ENCODE results near the gene TFCP2.

TFCP2 gene

GRCh38 chr12:51196547-51196946, 23.6 kb upstream of the TFCP2 start:
- DNase-seq (ENCODE audit: low read depth): no peak

GRCh38 chr12:51195841-51196240, 22.9 kb upstream of the TFCP2 start:
- DNase-seq (ENCODE audit: low read depth): no peak

GRCh38 chr12:51192284-51192671, 19.3 kb upstream of the TFCP2 start:
- DNase-seq (ENCODE audit: low read depth): no peak

- no peak for DNase-seq (ENCODE audit: low read depth)
These were observed 18.8 kb upstream of the TFCP2 start for GRCh38 chr12:51191516-51192283.

GRCh38 chr12:51190820-51191219, 17.9 kb upstream of the TFCP2 start:
- no peak for DNase-seq (ENCODE audit: low read depth)

- no peak for DNase-seq (ENCODE audit: low read depth)
These were observed 16.9 kb upstream of the TFCP2 start for GRCh38 chr12:51189790-51190355.

GRCh38 chr12:51188359-51189051, 15.6 kb upstream of the TFCP2 start:
- no peak for DNase-seq (ENCODE audit: low read depth)

- no peak for DNase-seq (ENCODE audit: low read depth)
These were observed 14.5 kb upstream of the TFCP2 start for GRCh38 chr12:51187370-51187987.

- no peak for DNase-seq (ENCODE audit: low read depth)
These were observed 13.6 kb upstream of the TFCP2 start for GRCh38 chr12:51186465-51187085.

- DNase-seq (ENCODE audit: low read depth): no peak
These were observed 12.3 kb upstream of the TFCP2 start for GRCh38 chr12:51185171-51185717.

- DNase-seq (ENCODE audit: low read depth): peak; percentile 23
These were observed 10.9 kb upstream of the TFCP2 start for GRCh38 chr12:51183816-51184215.

- no peak for DNase-seq (ENCODE audit: low read depth)
These were observed 10.4 kb upstream of the TFCP2 start for GRCh38 chr12:51183349-51183748.

GRCh38 chr12:51181558-51181957, 8.6 kb upstream of the TFCP2 start:
- DNase-seq (ENCODE audit: low read depth): no peak

- no peak for DNase-seq (ENCODE audit: low read depth)
These were observed 5.0 kb upstream of the TFCP2 start for GRCh38 chr12:51177897-51178296.

- DNase-seq (ENCODE audit: low read depth): no peak
These were observed 1.6 kb upstream of the TFCP2 start for GRCh38 chr12:51174501-51174900.

- peak; percentile 11 for DNase-seq (ENCODE audit: low read depth)
These were observed 936 bp downstream of the TFCP2 start for GRCh38 chr12:51171884-51172514.

- DNase-seq (ENCODE audit: low read depth): no peak
These were observed 9.1 kb downstream of the TFCP2 start for GRCh38 chr12:51163795-51164194.

- no peak for DNase-seq (ENCODE audit: low read depth)
These were observed 10.7 kb downstream of the TFCP2 start for GRCh38 chr12:51162217-51162616.

GRCh38 chr12:51160814-51161459, 12.0 kb downstream of the TFCP2 start:
- DNase-seq (ENCODE audit: low read depth): no peak

- DNase-seq (ENCODE audit: low read depth): no peak
These were observed 16.6 kb downstream of the TFCP2 start for GRCh38 chr12:51156245-51156765.

GRCh38 chr12:51152953-51153352, 20.0 kb downstream of the TFCP2 start:
- DNase-seq (ENCODE audit: low read depth): no peak

Data from GM04504 (cell line).